Loucy (cell line): ENCODE measurements around the gene PDE3B.

Source experiments
- CTCF ChIP-seq: fragments of 200-600 bp; sonication (generic); conservative IDR thresholded peaks from 2 replicates; pipeline ENCODE4 v1.5.1; 2014; ENCODE audit warnings: mild to moderate bottlenecking, antibody characterized with exemption, low read length
- EZH2phosphoT487 ChIP-seq: fragments of 200-600 bp; IDR thresholded peaks from 2 replicates; pipeline ENCODE4 v1.6.1; 2018; ENCODE audit warnings: antibody characterized with exemption, mild to moderate bottlenecking, moderate library complexity, borderline replicate concordance

- TF ChIP-seq CTCF (no peak), EZH2phosphoT487 (no peak)
Observed at GRCh38 chr11:14637868-14638409, 5.7 kb upstream of the PDE3B start.
